ENCODE results near the gene EAF2.

GRCh38 chr3:121878411-121878810 lies 43.4 kb downstream of the EAF2 start:
- no peak for TF ChIP-seq GABPA (IDR thresholded peaks at IDR 0.05 in 1 of 2, conservative IDR thresholded peaks at IDR 0.05 in 1 of 2)
- TF ChIP-seq HNF4A (conservative IDR thresholded peaks at IDR 0.05) = no peak
- TF ChIP-seq, protein P1, sequence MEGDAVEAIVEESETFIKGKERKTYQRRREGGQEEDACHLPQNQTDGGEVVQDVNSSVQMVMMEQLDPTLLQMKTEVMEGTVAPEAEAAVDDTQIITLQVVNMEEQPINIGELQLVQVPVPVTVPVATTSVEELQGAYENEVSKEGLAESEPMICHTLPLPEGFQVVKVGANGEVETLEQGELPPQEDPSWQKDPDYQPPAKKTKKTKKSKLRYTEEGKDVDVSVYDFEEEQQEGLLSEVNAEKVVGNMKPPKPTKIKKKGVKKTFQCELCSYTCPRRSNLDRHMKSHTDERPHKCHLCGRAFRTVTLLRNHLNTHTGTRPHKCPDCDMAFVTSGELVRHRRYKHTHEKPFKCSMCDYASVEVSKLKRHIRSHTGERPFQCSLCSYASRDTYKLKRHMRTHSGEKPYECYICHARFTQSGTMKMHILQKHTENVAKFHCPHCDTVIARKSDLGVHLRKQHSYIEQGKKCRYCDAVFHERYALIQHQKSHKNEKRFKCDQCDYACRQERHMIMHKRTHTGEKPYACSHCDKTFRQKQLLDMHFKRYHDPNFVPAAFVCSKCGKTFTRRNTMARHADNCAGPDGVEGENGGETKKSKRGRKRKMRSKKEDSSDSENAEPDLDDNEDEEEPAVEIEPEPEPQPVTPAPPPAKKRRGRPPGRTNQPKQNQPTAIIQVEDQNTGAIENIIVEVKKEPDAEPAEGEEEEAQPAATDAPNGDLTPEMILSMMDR (IDR thresholded peaks at IDR 0.05; ENCODE audit: low read depth, low read length, missing input control) = no peak
- TF ChIP-seq ATF3 (IDR thresholded peaks at IDR 0.05) = no peak
- TF ChIP-seq, protein P2, sequence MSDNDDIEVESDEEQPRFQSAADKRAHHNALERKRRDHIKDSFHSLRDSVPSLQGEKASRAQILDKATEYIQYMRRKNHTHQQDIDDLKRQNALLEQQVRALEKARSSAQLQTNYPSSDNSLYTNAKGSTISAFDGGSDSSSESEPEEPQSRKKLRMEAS (IDR thresholded peaks at IDR 0.05) = no peak
- TF ChIP-seq, protein P3, sequence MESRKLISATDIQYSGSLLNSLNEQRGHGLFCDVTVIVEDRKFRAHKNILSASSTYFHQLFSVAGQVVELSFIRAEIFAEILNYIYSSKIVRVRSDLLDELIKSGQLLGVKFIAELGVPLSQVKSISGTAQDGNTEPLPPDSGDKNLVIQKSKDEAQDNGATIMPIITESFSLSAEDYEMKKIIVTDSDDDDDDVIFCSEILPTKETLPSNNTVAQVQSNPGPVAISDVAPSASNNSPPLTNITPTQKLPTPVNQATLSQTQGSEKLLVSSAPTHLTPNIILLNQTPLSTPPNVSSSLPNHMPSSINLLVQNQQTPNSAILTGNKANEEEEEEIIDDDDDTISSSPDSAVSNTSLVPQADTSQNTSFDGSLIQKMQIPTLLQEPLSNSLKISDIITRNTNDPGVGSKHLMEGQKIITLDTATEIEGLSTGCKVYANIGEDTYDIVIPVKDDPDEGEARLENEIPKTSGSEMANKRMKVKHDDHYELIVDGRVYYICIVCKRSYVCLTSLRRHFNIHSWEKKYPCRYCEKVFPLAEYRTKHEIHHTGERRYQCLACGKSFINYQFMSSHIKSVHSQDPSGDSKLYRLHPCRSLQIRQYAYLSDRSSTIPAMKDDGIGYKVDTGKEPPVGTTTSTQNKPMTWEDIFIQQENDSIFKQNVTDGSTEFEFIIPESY (IDR thresholded peaks at IDR 0.05) = no peak
- TF ChIP-seq RXRA (IDR thresholded peaks at IDR 0.05) = no peak
- TF ChIP-seq YY1 (IDR thresholded peaks at IDR 0.05) = no peak
- TF ChIP-seq, protein P4, sequence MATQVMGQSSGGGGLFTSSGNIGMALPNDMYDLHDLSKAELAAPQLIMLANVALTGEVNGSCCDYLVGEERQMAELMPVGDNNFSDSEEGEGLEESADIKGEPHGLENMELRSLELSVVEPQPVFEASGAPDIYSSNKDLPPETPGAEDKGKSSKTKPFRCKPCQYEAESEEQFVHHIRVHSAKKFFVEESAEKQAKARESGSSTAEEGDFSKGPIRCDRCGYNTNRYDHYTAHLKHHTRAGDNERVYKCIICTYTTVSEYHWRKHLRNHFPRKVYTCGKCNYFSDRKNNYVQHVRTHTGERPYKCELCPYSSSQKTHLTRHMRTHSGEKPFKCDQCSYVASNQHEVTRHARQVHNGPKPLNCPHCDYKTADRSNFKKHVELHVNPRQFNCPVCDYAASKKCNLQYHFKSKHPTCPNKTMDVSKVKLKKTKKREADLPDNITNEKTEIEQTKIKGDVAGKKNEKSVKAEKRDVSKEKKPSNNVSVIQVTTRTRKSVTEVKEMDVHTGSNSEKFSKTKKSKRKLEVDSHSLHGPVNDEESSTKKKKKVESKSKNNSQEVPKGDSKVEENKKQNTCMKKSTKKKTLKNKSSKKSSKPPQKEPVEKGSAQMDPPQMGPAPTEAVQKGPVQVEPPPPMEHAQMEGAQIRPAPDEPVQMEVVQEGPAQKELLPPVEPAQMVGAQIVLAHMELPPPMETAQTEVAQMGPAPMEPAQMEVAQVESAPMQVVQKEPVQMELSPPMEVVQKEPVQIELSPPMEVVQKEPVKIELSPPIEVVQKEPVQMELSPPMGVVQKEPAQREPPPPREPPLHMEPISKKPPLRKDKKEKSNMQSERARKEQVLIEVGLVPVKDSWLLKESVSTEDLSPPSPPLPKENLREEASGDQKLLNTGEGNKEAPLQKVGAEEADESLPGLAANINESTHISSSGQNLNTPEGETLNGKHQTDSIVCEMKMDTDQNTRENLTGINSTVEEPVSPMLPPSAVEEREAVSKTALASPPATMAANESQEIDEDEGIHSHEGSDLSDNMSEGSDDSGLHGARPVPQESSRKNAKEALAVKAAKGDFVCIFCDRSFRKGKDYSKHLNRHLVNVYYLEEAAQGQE (IDR thresholded peaks at IDR 0.05) = no peak
- TF ChIP-seq TAF1 (conservative IDR thresholded peaks at IDR 0.05) = no peak
- TF ChIP-seq EGR1 (IDR thresholded peaks at IDR 0.05; ENCODE audit: low read depth in 2 of 2) = no peak
- no peak for TF ChIP-seq FOXA1 (IDR thresholded peaks at IDR 0.05)
- no peak for TF ChIP-seq NR2F2 (IDR thresholded peaks at IDR 0.05)
- TF ChIP-seq SP1 (IDR thresholded peaks at IDR 0.05) = no peak
